ENCODE data around the gene NPW.

Gene NPW

DNA sequence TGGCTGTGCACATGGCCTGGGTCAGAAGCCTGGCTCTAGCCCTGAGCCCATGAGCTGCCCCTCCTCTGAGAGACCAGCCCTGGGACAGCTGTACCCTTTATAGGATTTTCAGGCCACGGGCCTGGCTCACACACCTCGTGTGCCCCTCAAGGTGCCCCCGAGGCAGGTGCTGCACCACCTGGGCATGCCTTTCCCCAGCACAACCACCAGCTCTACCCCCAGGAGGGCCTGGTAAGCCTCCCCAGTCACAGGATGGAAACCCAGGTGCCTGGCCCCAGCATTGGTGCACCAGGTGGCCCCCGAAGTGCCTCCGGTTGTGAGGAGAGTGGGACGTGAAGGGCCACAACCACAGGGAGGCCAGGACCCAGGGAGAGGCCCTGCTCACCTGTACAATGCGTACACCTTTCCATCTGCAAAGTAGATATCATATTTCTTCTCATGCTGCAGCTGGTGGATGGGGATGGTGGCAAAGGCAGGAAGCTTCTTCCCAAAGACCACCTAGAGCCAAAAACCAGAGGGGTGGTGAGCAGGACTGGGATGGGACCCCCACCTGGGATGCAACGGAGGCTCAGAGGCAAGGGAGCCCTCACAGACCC is 16.3 kb upstream of the NPW start:
- CTCF ChIA-PET, result interaction anchor here (0.9 to 6.2 kb wide), 23 partner anchors 10 to 249 kb away, joined by 3 to 63 read pairs (median 5); partner anchors contain the start of genes ECI1, GFER, NOXO1 and PKD1
- DNase-seq (ENCODE audit: extremely low spot score), result no peak
- TF ChIP-seq, protein P1, sequence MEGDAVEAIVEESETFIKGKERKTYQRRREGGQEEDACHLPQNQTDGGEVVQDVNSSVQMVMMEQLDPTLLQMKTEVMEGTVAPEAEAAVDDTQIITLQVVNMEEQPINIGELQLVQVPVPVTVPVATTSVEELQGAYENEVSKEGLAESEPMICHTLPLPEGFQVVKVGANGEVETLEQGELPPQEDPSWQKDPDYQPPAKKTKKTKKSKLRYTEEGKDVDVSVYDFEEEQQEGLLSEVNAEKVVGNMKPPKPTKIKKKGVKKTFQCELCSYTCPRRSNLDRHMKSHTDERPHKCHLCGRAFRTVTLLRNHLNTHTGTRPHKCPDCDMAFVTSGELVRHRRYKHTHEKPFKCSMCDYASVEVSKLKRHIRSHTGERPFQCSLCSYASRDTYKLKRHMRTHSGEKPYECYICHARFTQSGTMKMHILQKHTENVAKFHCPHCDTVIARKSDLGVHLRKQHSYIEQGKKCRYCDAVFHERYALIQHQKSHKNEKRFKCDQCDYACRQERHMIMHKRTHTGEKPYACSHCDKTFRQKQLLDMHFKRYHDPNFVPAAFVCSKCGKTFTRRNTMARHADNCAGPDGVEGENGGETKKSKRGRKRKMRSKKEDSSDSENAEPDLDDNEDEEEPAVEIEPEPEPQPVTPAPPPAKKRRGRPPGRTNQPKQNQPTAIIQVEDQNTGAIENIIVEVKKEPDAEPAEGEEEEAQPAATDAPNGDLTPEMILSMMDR (IDR thresholded peaks at IDR 0.05; ENCODE audit: control extremely low read depth, extremely low read depth, low read depth, missing control alignments), result no peak
- POLR2A ChIA-PET, result interaction anchor here (1.1 to 1.8 kb wide), 2 partner anchors 38 to 152 kb away, joined by 5 to 12 read pairs; partner anchors contain the start of genes RPS2 and TRAF7

DNA sequence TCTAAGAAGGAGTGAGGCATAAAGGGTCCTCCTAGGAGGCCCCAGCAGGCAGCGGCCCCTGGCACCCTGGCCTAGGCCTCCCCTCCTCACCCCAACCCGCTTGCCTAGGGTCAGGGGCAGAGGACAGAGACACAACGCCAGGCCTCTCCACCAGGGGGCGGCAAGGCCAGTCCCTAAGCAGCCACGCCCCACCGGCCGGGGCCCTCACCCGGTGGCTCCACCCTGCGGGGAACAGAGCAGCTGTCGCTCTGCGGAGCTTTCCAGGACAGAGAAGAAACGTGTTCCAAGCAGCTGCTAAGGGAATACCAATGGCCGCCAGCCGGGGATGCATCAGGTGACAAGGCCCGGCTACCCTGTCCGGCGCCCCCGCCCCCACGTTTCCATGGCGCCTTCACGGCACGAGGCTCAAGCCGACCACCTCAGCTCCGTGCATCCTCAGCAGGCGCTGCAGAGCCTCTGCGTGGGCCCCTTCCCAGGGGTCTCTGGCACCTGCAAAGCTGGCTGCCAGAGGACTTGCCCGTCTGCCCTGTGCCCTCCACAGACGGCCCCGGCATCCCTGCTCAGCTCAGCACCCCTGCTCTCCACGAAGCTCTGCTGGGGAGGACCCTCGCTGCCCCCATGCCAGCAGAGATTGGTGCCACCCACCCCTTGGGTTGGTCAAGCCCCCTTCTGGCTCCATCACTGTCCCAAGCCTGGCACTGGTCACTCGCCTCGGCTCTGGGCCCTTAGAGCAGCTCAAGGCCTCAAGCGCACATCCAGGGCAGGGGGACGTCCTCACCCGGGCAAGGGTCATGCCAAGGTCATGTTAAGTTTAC is 15.6 kb upstream of the NPW start:
- ChIA-PET POLR2A (interaction anchor here (1.1 to 1.8 kb wide), 2 partner anchors 39 to 151 kb away, joined by 5 to 12 read pairs; partner anchors contain the start of genes RPS2 and TRAF7), CTCF (interaction anchor here (0.6 to 6.2 kb wide), 29 partner anchors 9 to 483 kb away, joined by 3 to 63 read pairs (median 5); partner anchors contain the start of genes ECI1, GFER, NOXO1 and NTHL1)
- peak; percentile 93 for DNase-seq (ENCODE audit: extremely low spot score)
- TF ChIP-seq, protein P1 (IDR thresholded peaks at IDR 0.05; ENCODE audit: control extremely low read depth, extremely low read depth, low read depth, missing control alignments), result peak; percentile 90

- POLR2A ChIA-PET, result interaction anchor here (1.8 kb wide), 1 partner anchor 150 kb away, joined by 12 read pairs; the partner anchor contains the start of gene TRAF7
- DNase-seq (ENCODE audit: extremely low spot score), result no peak
- TF ChIP-seq, protein P1 (IDR thresholded peaks at IDR 0.05; ENCODE audit: control extremely low read depth, extremely low read depth, low read depth, missing control alignments), result no peak
- CTCF ChIA-PET, result interaction anchor here (0.9 to 6.2 kb wide), 15 partner anchors 8 to 482 kb away, joined by 3 to 63 read pairs (median 12); partner anchors contain the start of genes GFER, PKD1, RAB26 and SYNGR3
Observed at GRCh38 chr16:2004795-2005517, 14.6 kb upstream of the NPW start.

- TF ChIP-seq, protein P1 (IDR thresholded peaks at IDR 0.05; ENCODE audit: control extremely low read depth, extremely low read depth, low read depth, missing control alignments), result no peak
- CTCF ChIA-PET, result interaction anchor here (1.3 to 6.2 kb wide), 7 partner anchors 9 to 147 kb away, joined by 3 to 63 read pairs (median 30); partner anchors contain the start of genes GFER, SYNGR3 and TRAF7
- no peak for DNase-seq (ENCODE audit: extremely low spot score)
- POLR2A ChIA-PET, result interaction anchor here (0.7 kb wide), 1 partner anchor 227 kb away, joined by 3 read pairs; no protein-coding TSS in a partner anchor
Observed at GRCh38 chr16:2005646-2006045, 13.9 kb upstream of the NPW start.

GRCh38 chr16:2006317-2006716 is 13.3 kb upstream of the NPW start:
- TF ChIP-seq, protein P1 (IDR thresholded peaks at IDR 0.05; ENCODE audit: control extremely low read depth, extremely low read depth, low read depth, missing control alignments), result no peak
- ChIA-PET CTCF (interaction anchor here (1.5 to 6.2 kb wide), 4 partner anchors 13 to 147 kb away, joined by 3 to 63 read pairs (median 49); partner anchors contain the start of genes SYNGR3 and TRAF7), POLR2A (interaction anchor here (0.7 kb wide), 1 partner anchor 226 kb away, joined by 3 read pairs; no protein-coding TSS in a partner anchor)
- DNase-seq (ENCODE audit: extremely low spot score), result no peak
